ENCODE measurements around the gene LTO1.
A peak's percentile ranks its signal among the peaks of the same experiment; 100 is the strongest.

Gene LTO1

GRCh38 chr11:69662806-69663205 lies 12.3 kb downstream of the LTO1 start:
- TF ChIP-seq GATA1 (IDR thresholded peaks at IDR 0.05; ENCODE audit: low read depth, low read length) (no peak), POLR2A (IDR thresholded peaks at IDR 0.05; ENCODE audit: low read length) (no peak)
- DNase-seq, result no peak

GRCh38 chr11:69662021-69662698 lies 13.0 kb downstream of the LTO1 start:
- DNase-seq, result peak in 1 of 2 experiments; percentile 12
- TF ChIP-seq POLR2A (IDR thresholded peaks at IDR 0.05; ENCODE audit: low read length) (no peak), GATA1 (IDR thresholded peaks at IDR 0.05; ENCODE audit: low read depth, low read length) (no peak)

GRCh38 chr11:69661413-69661715 lies 13.8 kb downstream of the LTO1 start:
- TF ChIP-seq GATA1 (IDR thresholded peaks at IDR 0.05; ENCODE audit: low read depth, low read length) (no peak), POLR2A (IDR thresholded peaks at IDR 0.05; ENCODE audit: low read length) (no peak)
- DNase-seq, result no peak

GRCh38 chr11:69660001-69660500 lies 15.1 kb downstream of the LTO1 start:
- DNase-seq, result no peak
- TF ChIP-seq GATA1 (IDR thresholded peaks at IDR 0.05; ENCODE audit: low read depth, low read length), result no peak
- TF ChIP-seq POLR2A (IDR thresholded peaks at IDR 0.05; ENCODE audit: low read length), result no peak

GRCh38 chr11:69659591-69659990 lies 15.6 kb downstream of the LTO1 start:
- TF ChIP-seq POLR2A (IDR thresholded peaks at IDR 0.05; ENCODE audit: low read length) (no peak), GATA1 (IDR thresholded peaks at IDR 0.05; ENCODE audit: low read depth, low read length) (no peak)
- DNase-seq, result no peak

GRCh38 chr11:69658626-69659450 lies 16.3 kb downstream of the LTO1 start:
- TF ChIP-seq GATA1 (IDR thresholded peaks at IDR 0.05; ENCODE audit: low read depth, low read length) (no peak), POLR2A (IDR thresholded peaks at IDR 0.05; ENCODE audit: low read length) (no peak)
- DNase-seq, result no peak

- no peak for DNase-seq
- TF ChIP-seq GATA1 (IDR thresholded peaks at IDR 0.05; ENCODE audit: low read depth, low read length) (no peak), POLR2A (IDR thresholded peaks at IDR 0.05; ENCODE audit: low read length) (no peak)
These were observed 17.1 kb downstream of the LTO1 start for GRCh38 chr11:69657911-69658625.

GRCh38 chr11:69657456-69657910 lies 17.7 kb downstream of the LTO1 start:
- no peak for DNase-seq
- no peak for TF ChIP-seq GATA1 (IDR thresholded peaks at IDR 0.05; ENCODE audit: low read depth, low read length)
- TF ChIP-seq POLR2A (IDR thresholded peaks at IDR 0.05; ENCODE audit: low read length), result no peak

GRCh38 chr11:69656536-69657455 lies 18.4 kb downstream of the LTO1 start:
- no peak for TF ChIP-seq GATA1 (IDR thresholded peaks at IDR 0.05; ENCODE audit: low read depth, low read length)
- TF ChIP-seq POLR2A (IDR thresholded peaks at IDR 0.05; ENCODE audit: low read length), result no peak
- DNase-seq, result no peak

- no peak for TF ChIP-seq GATA1 (IDR thresholded peaks at IDR 0.05; ENCODE audit: low read depth, low read length)
- no peak for TF ChIP-seq POLR2A (IDR thresholded peaks at IDR 0.05; ENCODE audit: low read length)
- DNase-seq, result no peak
These were observed 19.4 kb downstream of the LTO1 start for GRCh38 chr11:69655479-69656428.

GRCh38 chr11:69654660-69655478 lies 20.3 kb downstream of the LTO1 start:
- TF ChIP-seq GATA1 (IDR thresholded peaks at IDR 0.05; ENCODE audit: low read depth, low read length) (no peak), POLR2A (IDR thresholded peaks at IDR 0.05; ENCODE audit: low read length) (no peak)
- DNase-seq, result no peak

Data from erythroblast (primary cell).